Prostate gland (tissue), 2 donors: ENCODE measurements around the gene PRKAG2. TPM values are rescaled to one million over a fixed set of nuclear protein-coding genes. Genes with fewer than 3 reads are reported as not detected.

Experiments used
- DNase-seq: peaks from one replicate; pipeline ENCODE4 v3.0.0-alpha.2; 2019; ENCODE audit warnings: low spot score
- H3K27ac ChIP-seq, 2 donors: fragments of 200-600 bp; sonication (generic); 2 replicates each; pipeline ENCODE4 v1.5.1; 2017 to 2019
- H3K27me3 ChIP-seq: fragments of 200-600 bp; sonication (generic); replicated peaks from 2 replicates; pipeline ENCODE4 v1.5.1; 2019; ENCODE audit not compliant: insufficient read depth
- H3K36me3 ChIP-seq, 2 donors: fragments of 200-600 bp; sonication (generic); 1 replicate in 1 of 2; 2 replicates in 1 of 2; pipeline versions ENCODE4 v1.5.1 to v1.8.1; 2017 to 2019
- H3K4me1 ChIP-seq: fragments of 200-600 bp; sonication (generic); replicated peaks from 2 replicates; pipeline ENCODE4 v1.5.1; 2019
- H3K4me3 ChIP-seq, 2 donors: fragments of 200-600 bp; sonication (generic); 2 replicates each; pipeline ENCODE4 v1.5.1; 2017 to 2019
- H3K9me3 ChIP-seq: fragments of 200-600 bp; sonication (generic); 2 replicates; pipeline ENCODE4 v1.5.1; 2017
- CTCF ChIP-seq, 4 experiments: fragments of 200-600 bp in 2 of 4; fragments of 450-650 bp in 2 of 4; sonication (generic) in 2 of 4; IDR thresholded peaks; 1 replicate in 3 of 4; 2 replicates in 1 of 4; pipeline ENCODE4 v1.5.1; 2016 to 2019; ENCODE audit warnings: antibody characterized with exemption in 4 of 4, mild to moderate bottlenecking in 2 of 4, moderate library complexity in 2 of 4
- POLR2A ChIP-seq: fragments of 450-650 bp; IDR thresholded peaks from one replicate; pipeline ENCODE4 v1.6.1; 2016; ENCODE audit warnings: antibody characterized with exemption, mild to moderate bottlenecking
- POLR2AphosphoS5 ChIP-seq: sonication (generic); formaldehyde crosslinking; IDR thresholded peaks from one replicate; pipeline ENCODE4 v1.6.1; 2017; ENCODE audit warnings: antibody characterized with exemption
- WGBS: methylation state at CpG from one replicate; pipeline ENCODE4 v1.1.5; 2018; 5-methylcytosine and 5-hydroxymethylcytosine counted together
- intact Hi-C: fragments of 100-400 bp; cut with DNase I; formaldehyde crosslinking; loops from one replicate; pipeline ENCODE4 v1.14.2; 2022
- total RNA-seq, 2 donors: library from RNA; depleted of rRNA; stranded (reverse); fragments of >200 nt; gene quantifications; one replicate each; pipeline ENCODE4 v1.1.0, GENCODE V29; 2016

PRKAG2 gene
- total RNA-seq, 2 donors from 2014 or later, result 31.6 to 38.1 TPM

GRCh38 chr7:151779678-151780077 lies 97.2 kb downstream of the PRKAG2 start:
- intact Hi-C loops, result loop anchor here (5.0 to 10.0 kb wide), 3 partner anchors 98 to 245 kb away; partner anchors contain the start of genes GALNT11 and PRKAG2
- Histone ChIP-seq H3K27me3 (no peaks in the 10 kb centered on the region), H3K27ac (no peak overlapping the region), H3K36me3 (no peaks in the 10 kb centered on the region), H3K4me1 (peaks cover 3% of the 10 kb centered on the region), H3K4me3 (no peak overlapping the region), H3K9me3 (no peaks in the 10 kb centered on the region)
- TF ChIP-seq POLR2A, result no peak
- TF ChIP-seq CTCF (IDR thresholded peaks at IDR 0.05), result no peak
- TF ChIP-seq POLR2AphosphoS5, result no peak
- WGBS, result 92% methylated on average over 7 of the region's 7 CpGs
- no peak for DNase-seq

- no peaks in the 10 kb centered on the region for H3K36me3 ChIP-seq
- H3K4me3 ChIP-seq, result no peak overlapping the region
- peaks cover 3% of the 10 kb centered on the region for H3K4me1 ChIP-seq
- WGBS, result 100% methylated on average over 6 of the region's 6 CpGs
- H3K27ac ChIP-seq, result no peak overlapping the region
- H3K27me3 ChIP-seq, result no peaks in the 10 kb centered on the region
- no peak for DNase-seq
- no peak for TF ChIP-seq POLR2AphosphoS5
- TF ChIP-seq CTCF (IDR thresholded peaks at IDR 0.05), result no peak
- no peak for TF ChIP-seq POLR2A
- no peaks in the 10 kb centered on the region for H3K9me3 ChIP-seq
- intact Hi-C loops, result no loop called here
These were observed 97.7 kb downstream of the PRKAG2 start for GRCh38 chr7:151779255-151779654.

GRCh38 chr7:151777908-151778670 lies 98.8 kb downstream of the PRKAG2 start:
- 92% methylated on average over 7 of the region's 7 CpGs for WGBS
- no peak for TF ChIP-seq CTCF (IDR thresholded peaks at IDR 0.05)
- TF ChIP-seq POLR2A, result no peak
- TF ChIP-seq POLR2AphosphoS5, result no peak

DNA sequence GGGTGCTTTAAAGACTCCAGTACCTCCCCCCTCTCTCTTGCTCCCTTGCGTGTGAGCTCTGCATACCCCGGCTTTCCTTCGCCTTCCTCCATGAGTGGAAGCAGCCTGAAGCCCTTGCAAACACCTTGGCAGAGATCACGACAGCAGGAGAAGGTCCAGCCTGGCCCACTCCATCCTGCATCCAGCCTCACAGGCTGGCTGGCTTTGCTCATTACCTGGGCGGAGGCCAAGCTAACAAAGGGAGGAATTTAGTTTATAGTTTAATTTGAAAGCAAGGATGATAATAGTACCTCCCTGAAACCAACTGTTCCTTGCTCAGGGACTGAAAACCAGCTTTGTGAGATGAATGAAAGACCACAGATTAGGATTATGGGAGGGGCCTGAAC lies 99.4 kb downstream of the PRKAG2 start:
- DNase-seq, result no peak
- Histone ChIP-seq H3K27ac (no peak overlapping the region), H3K27me3 (no peaks in the 10 kb centered on the region), H3K4me1 (peaks cover 3% of the 10 kb centered on the region), H3K36me3 (no peaks in the 10 kb centered on the region), H3K9me3 (no peaks in the 10 kb centered on the region), H3K4me3 (no peak overlapping the region)
- TF ChIP-seq POLR2A, result no peak
- no peak for TF ChIP-seq CTCF (IDR thresholded peaks at IDR 0.05)
- no peak for TF ChIP-seq POLR2AphosphoS5
- intact Hi-C loops, result no loop called here
- 76% methylated on average over 5 of the region's 5 CpGs for WGBS

More at GRCh38 chr7:151777908-151778670, 98.8 kb downstream of the PRKAG2 start:
- Histone ChIP-seq H3K27ac (no peak overlapping the region), H3K9me3 (no peaks in the 10 kb centered on the region), H3K4me1 (peaks cover 3% of the 10 kb centered on the region), H3K27me3 (no peaks in the 10 kb centered on the region), H3K36me3 (no peaks in the 10 kb centered on the region), H3K4me3 (no peak overlapping the region)
- DNase-seq, result no peak
- intact Hi-C loops, result no loop called here

- Histone ChIP-seq H3K4me3 (no peak overlapping the region), H3K4me1 (peaks cover 3% of the 10 kb centered on the region), H3K27ac (no peak overlapping the region), H3K27me3 (no peaks in the 10 kb centered on the region), H3K36me3 (no peaks in the 10 kb centered on the region), H3K9me3 (no peaks in the 10 kb centered on the region)
- intact Hi-C loops, result no loop called here
- DNase-seq, result no peak
- whole genome bisulfite sequencing, result 86% methylated on average over 11 of the region's 12 CpGs
- TF ChIP-seq POLR2A, result no peak
- no peak for TF ChIP-seq POLR2AphosphoS5
- TF ChIP-seq CTCF (IDR thresholded peaks at IDR 0.05), result no peak
These were observed 99.9 kb downstream of the PRKAG2 start for GRCh38 chr7:151776876-151777494.
